ENCODE results near the gene CACNA2D3. TPM values are rescaled to one million over a fixed set of nuclear protein-coding genes. Genes with fewer than 3 reads are reported as not detected.
"Not testable (repeated sequence)": the region's sequence is repeated elsewhere in the genome, so short reads cannot be mapped to it uniquely, and the experiment has no call there.

CACNA2D3 gene
- total RNA-seq, 4 donors from 2014 or later: 0.30 to 9.6 (median 3.9) TPM

- Histone ChIP-seq H3K27ac (no peak overlapping the region), H3K9me3 (no peaks in the 10 kb centered on the region), H3K4me3 (no peak overlapping the region), H3K4me1 (peaks cover 0 to 10% (median 0%) of the 10 kb centered on the region in 4 donors), H3K27me3 (no peaks in the 10 kb centered on the region), H3K36me3 (no peaks in the 10 kb centered on the region)
- TF ChIP-seq POLR2A (IDR thresholded peaks at IDR 0.05): no peak
- TF ChIP-seq EP300 (IDR thresholded peaks at IDR 0.05): no peak
- no peak for TF ChIP-seq CTCF (IDR thresholded peaks at IDR 0.05)
- WGBS, 2 donors: 8 to 19% methylated on average over 1 of the region's 1 CpG
- no peak for DNase-seq (ENCODE audit: low spot score in 2 of 2)
Measured at GRCh38 chr3:54970895-54971294, 848.5 kb downstream of the CACNA2D3 start.

GRCh38 chr3:54977439-54977838 is 855.1 kb downstream of the CACNA2D3 start:
- H3K9me3 ChIP-seq: no peaks in the 10 kb centered on the region
- no peaks in the 10 kb centered on the region for H3K27me3 ChIP-seq
- no peaks in the 10 kb centered on the region for H3K4me1 ChIP-seq
- H3K27ac ChIP-seq: no peak overlapping the region
- TF ChIP-seq CTCF (IDR thresholded peaks at IDR 0.05) (no peak), POLR2A (IDR thresholded peaks at IDR 0.05) (no peak), EP300 (IDR thresholded peaks at IDR 0.05) (no peak)
- no peak overlapping the region for H3K4me3 ChIP-seq
- DNase-seq (ENCODE audit: low spot score in 2 of 2): no peak
- 100% methylated on average over 1 of the region's 1 CpG for WGBS, 2 donors
- H3K36me3 ChIP-seq: no peaks in the 10 kb centered on the region

- not testable (repeated sequence) for H3K27me3 ChIP-seq; DNase-seq (ENCODE audit: low spot score in 2 of 2); H3K4me1 ChIP-seq; H3K9me3 ChIP-seq; H3K4me3 ChIP-seq; H3K27ac ChIP-seq; H3K36me3 ChIP-seq
- WGBS, 2 donors: 64 to 71% methylated on average over 4 of the region's 4 CpGs
Measured at GRCh38 chr3:54977946-54978345, 855.6 kb downstream of the CACNA2D3 start.

- WGBS, 2 donors: 87 to 94% methylated on average over 4 of the region's 4 CpGs
- Histone ChIP-seq H3K4me1 (peaks cover 0 to 23% (median 2%) of the 10 kb centered on the region in 4 donors), H3K36me3 (no peaks in the 10 kb centered on the region), H3K9me3 (no peaks in the 10 kb centered on the region), H3K27me3 (no peaks in the 10 kb centered on the region), H3K27ac (no peak overlapping the region), H3K4me3 (no peak overlapping the region)
- TF ChIP-seq CTCF (IDR thresholded peaks at IDR 0.05): no peak
- no peak for TF ChIP-seq POLR2A (IDR thresholded peaks at IDR 0.05)
- no peak for TF ChIP-seq EP300 (IDR thresholded peaks at IDR 0.05)
- DNase-seq (ENCODE audit: low spot score in 2 of 2): no peak
Measured at GRCh38 chr3:54982807-54983206, 860.5 kb downstream of the CACNA2D3 start.

- no peaks in the 10 kb centered on the region for H3K27me3 ChIP-seq
- TF ChIP-seq POLR2A (IDR thresholded peaks at IDR 0.05) (no peak), EP300 (IDR thresholded peaks at IDR 0.05) (no peak), CTCF (IDR thresholded peaks at IDR 0.05) (no peak)
- DNase-seq (ENCODE audit: low spot score in 2 of 2): no peak
- no peak overlapping the region for H3K4me3 ChIP-seq
- H3K27ac ChIP-seq: no peak overlapping the region
- peaks cover 0 to 29% (median 4%) of the 10 kb centered on the region in 4 donors for H3K4me1 ChIP-seq
- H3K9me3 ChIP-seq: no peaks in the 10 kb centered on the region
- WGBS, 2 donors: 82 to 83% methylated on average over 5 of the region's 5 CpGs
- no peaks in the 10 kb centered on the region for H3K36me3 ChIP-seq
Measured at GRCh38 chr3:54983266-54984099, 861.1 kb downstream of the CACNA2D3 start.

All from tibial nerve (tissue), 4 donors.